HEK293T (cell line): ENCODE data around the gene TM4SF1.

Source experiments
- ARNT ChIP-seq: fragments of 450-650 bp; IDR thresholded peaks from 2 replicates; pipeline ENCODE4 v1.6.1; 2017; ENCODE audit warnings: mild to moderate bottlenecking
- BHLHE40 ChIP-seq: fragments of 450-650 bp; IDR thresholded peaks from 2 replicates; pipeline ENCODE4 v1.6.1; 2016; ENCODE audit warnings: mild to moderate bottlenecking, moderate library complexity, borderline replicate concordance
- HDGF ChIP-seq: fragments of 450-650 bp; IDR thresholded peaks from 2 replicates; pipeline ENCODE4 v1.6.1; 2017; ENCODE audit warnings: antibody characterized with exemption, borderline replicate concordance
- L3MBTL2 ChIP-seq: fragments of 450-650 bp; conservative IDR thresholded peaks from 2 replicates; pipeline ENCODE4 v1.6.1; 2016; ENCODE audit warnings: mild to moderate bottlenecking
- PKNOX1 ChIP-seq: fragments of 450-650 bp; IDR thresholded peaks from 2 replicates; pipeline ENCODE4 v1.6.1; 2016
- SP1 ChIP-seq: fragments of 450-650 bp; IDR thresholded peaks from 2 replicates; pipeline ENCODE4 v1.6.1; 2017

DNA sequence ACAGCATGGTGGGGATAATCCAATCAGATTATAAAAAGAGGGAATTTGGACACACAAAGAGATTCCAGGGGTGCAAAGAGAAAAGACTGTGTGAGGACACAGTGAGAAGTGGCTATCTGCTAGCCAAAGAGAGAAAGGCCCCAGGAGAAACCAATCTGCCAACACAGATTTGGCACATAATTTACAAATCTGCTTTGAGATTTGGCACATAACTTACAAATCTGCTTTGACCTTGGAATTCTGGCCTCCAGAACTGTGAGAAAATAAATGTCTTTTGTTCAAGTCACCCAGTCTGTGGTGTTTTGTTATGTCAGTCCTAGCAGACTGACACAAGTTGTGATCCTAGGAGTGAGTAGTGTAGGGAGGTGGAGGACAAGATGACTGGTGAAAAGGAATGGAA lies 40.5 kb downstream of the TM4SF1 start:
- TF ChIP-seq BHLHE40 (no peak), PKNOX1 (no peak), HDGF (no peak), ARNT (no peak), L3MBTL2 (no peak), SP1 (no peak)
